ENCODE results near the gene PTGFRN.

PTGFRN gene

DNA sequence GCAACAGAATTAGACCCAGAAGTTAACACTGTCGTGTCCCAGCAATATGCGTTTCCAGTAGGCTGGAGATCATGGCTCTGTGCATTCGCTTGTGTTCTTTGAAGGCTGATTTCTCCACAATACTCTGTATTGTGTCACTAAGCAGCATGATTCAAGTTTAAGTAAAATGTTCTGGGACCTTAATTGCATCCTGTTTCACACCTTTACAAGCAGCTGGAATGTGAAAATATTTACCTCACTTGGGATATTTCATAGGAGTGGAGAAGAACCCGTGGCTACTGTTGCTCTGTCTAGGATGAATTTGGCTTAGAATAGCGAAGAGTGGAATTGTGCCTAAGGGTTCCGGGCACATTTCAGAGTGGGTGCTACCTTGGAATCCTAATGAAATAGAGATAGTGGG is 6.3 kb downstream of the PTGFRN start:
- DNase-seq (ENCODE audit: low read depth in 1 of 2, low spot score in 1 of 2), result no peak
- Histone ChIP-seq H3K27me3 (ENCODE audit: insufficient read depth, poor library complexity, severe bottlenecking) (no peaks in the 10 kb centered on the region), H3K4me3 (replicated peaks; ENCODE audit: insufficient read depth, low read length) (no peak overlapping the region), H3K27ac (replicated peaks) (no peak overlapping the region)
- TF ChIP-seq GABPA (IDR thresholded peaks at IDR 0.05; ENCODE audit: low read depth) (no peak), SPI1 (IDR thresholded peaks at IDR 0.05; ENCODE audit: borderline replicate concordance, low read depth) (no peak), POLR2AphosphoS5 (IDR thresholded peaks at IDR 0.05; ENCODE audit: low read depth) (no peak)
- TF ChIP-seq, protein P1, sequence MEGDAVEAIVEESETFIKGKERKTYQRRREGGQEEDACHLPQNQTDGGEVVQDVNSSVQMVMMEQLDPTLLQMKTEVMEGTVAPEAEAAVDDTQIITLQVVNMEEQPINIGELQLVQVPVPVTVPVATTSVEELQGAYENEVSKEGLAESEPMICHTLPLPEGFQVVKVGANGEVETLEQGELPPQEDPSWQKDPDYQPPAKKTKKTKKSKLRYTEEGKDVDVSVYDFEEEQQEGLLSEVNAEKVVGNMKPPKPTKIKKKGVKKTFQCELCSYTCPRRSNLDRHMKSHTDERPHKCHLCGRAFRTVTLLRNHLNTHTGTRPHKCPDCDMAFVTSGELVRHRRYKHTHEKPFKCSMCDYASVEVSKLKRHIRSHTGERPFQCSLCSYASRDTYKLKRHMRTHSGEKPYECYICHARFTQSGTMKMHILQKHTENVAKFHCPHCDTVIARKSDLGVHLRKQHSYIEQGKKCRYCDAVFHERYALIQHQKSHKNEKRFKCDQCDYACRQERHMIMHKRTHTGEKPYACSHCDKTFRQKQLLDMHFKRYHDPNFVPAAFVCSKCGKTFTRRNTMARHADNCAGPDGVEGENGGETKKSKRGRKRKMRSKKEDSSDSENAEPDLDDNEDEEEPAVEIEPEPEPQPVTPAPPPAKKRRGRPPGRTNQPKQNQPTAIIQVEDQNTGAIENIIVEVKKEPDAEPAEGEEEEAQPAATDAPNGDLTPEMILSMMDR (IDR thresholded peaks at IDR 0.05; ENCODE audit: insufficient read depth, low read length), result no peak
- TF ChIP-seq, protein P2, sequence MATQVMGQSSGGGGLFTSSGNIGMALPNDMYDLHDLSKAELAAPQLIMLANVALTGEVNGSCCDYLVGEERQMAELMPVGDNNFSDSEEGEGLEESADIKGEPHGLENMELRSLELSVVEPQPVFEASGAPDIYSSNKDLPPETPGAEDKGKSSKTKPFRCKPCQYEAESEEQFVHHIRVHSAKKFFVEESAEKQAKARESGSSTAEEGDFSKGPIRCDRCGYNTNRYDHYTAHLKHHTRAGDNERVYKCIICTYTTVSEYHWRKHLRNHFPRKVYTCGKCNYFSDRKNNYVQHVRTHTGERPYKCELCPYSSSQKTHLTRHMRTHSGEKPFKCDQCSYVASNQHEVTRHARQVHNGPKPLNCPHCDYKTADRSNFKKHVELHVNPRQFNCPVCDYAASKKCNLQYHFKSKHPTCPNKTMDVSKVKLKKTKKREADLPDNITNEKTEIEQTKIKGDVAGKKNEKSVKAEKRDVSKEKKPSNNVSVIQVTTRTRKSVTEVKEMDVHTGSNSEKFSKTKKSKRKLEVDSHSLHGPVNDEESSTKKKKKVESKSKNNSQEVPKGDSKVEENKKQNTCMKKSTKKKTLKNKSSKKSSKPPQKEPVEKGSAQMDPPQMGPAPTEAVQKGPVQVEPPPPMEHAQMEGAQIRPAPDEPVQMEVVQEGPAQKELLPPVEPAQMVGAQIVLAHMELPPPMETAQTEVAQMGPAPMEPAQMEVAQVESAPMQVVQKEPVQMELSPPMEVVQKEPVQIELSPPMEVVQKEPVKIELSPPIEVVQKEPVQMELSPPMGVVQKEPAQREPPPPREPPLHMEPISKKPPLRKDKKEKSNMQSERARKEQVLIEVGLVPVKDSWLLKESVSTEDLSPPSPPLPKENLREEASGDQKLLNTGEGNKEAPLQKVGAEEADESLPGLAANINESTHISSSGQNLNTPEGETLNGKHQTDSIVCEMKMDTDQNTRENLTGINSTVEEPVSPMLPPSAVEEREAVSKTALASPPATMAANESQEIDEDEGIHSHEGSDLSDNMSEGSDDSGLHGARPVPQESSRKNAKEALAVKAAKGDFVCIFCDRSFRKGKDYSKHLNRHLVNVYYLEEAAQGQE (IDR thresholded peaks at IDR 0.05; ENCODE audit: insufficient replicate concordance, low read depth), result no peak

DNA sequence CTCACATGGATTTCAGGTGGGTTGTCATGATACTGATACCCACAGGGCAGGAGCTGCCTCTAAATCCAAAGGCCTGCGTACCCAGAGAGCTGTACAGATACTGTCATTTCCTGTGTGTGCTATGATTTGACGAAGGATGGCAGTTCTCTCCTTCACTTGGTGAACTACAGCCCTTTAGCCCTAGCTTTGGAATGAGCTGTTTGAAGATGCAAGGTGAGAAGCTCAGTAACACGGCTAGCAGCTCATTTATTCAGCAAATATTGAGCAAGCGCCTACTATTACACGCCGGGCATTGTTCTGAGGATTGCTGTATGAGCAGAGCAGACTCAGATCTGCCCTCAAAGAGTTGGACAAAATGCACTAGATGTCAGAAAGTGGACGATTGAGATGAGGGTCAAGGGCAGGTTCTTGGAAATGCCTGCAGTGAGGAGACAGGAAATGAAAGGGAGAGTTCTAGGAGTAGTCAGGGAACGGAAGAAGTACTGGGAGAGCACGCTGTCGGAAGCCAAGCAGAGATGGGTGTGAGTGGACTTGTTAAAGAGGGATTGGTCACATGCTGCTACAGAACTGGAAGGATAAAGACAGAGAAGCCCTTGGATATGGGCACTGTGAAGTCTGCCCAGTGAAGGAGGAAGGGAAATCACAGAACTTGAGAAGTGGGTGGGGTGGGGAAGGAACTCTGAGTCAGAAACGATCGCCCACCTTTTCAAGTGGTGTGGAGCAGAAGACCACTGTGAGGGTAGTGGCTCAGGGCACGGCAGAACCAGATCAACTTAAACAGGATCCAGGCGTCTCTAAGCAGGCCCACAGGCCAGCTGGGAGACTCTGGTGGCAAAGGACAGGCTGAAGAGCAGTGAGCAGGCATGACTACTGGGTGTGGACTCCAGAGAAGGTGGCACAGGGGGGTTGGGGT is 7.1 kb downstream of the PTGFRN start:
- DNase-seq (ENCODE audit: low read depth in 1 of 2, low spot score in 1 of 2), result no peak
- no peak overlapping the region for H3K4me3 ChIP-seq (replicated peaks; ENCODE audit: insufficient read depth, low read length)
- H3K27me3 ChIP-seq (ENCODE audit: insufficient read depth, poor library complexity, severe bottlenecking), result no peaks in the 10 kb centered on the region
- no peak overlapping the region for H3K27ac ChIP-seq (replicated peaks)
- no peak for TF ChIP-seq POLR2AphosphoS5 (IDR thresholded peaks at IDR 0.05; ENCODE audit: low read depth)
- TF ChIP-seq, protein P2 (IDR thresholded peaks at IDR 0.05; ENCODE audit: insufficient replicate concordance, low read depth), result no peak
- TF ChIP-seq, protein P1 (IDR thresholded peaks at IDR 0.05; ENCODE audit: insufficient read depth, low read length), result no peak
- TF ChIP-seq SPI1 (IDR thresholded peaks at IDR 0.05; ENCODE audit: borderline replicate concordance, low read depth), result no peak
- TF ChIP-seq GABPA (IDR thresholded peaks at IDR 0.05; ENCODE audit: low read depth), result no peak

GRCh38 chr1:116918714-116919357 is 9.1 kb downstream of the PTGFRN start:
- Histone ChIP-seq H3K27me3 (ENCODE audit: insufficient read depth, poor library complexity, severe bottlenecking) (no peaks in the 10 kb centered on the region), H3K27ac (replicated peaks) (no peak overlapping the region), H3K4me3 (replicated peaks; ENCODE audit: insufficient read depth, low read length) (no peak overlapping the region)
- no peak for TF ChIP-seq GABPA (IDR thresholded peaks at IDR 0.05; ENCODE audit: low read depth)
- no peak for TF ChIP-seq SPI1 (IDR thresholded peaks at IDR 0.05; ENCODE audit: borderline replicate concordance, low read depth)
- no peak for TF ChIP-seq POLR2AphosphoS5 (IDR thresholded peaks at IDR 0.05; ENCODE audit: low read depth)
- TF ChIP-seq, protein P2 (IDR thresholded peaks at IDR 0.05; ENCODE audit: insufficient replicate concordance, low read depth), result no peak
- TF ChIP-seq, protein P1 (IDR thresholded peaks at IDR 0.05; ENCODE audit: insufficient read depth, low read length), result no peak
- no peak for DNase-seq (ENCODE audit: low read depth in 1 of 2, low spot score in 1 of 2)
